Measurements from ENCODE around the gene KNOP1. TPM values are rescaled to one million over a fixed set of nuclear protein-coding genes. Genes with fewer than 3 reads are reported as not detected.
"Not testable (repeated sequence)": the region's sequence is repeated elsewhere in the genome, so short reads cannot be mapped to it uniquely, and the experiment has no call there.

KNOP1 gene
- total RNA-seq, 5 donors from 2014 or later (not counting 1 experiment from before 2014, with no cell fraction given): 8.2 to 20.4 (median 18.6) TPM

DNA sequence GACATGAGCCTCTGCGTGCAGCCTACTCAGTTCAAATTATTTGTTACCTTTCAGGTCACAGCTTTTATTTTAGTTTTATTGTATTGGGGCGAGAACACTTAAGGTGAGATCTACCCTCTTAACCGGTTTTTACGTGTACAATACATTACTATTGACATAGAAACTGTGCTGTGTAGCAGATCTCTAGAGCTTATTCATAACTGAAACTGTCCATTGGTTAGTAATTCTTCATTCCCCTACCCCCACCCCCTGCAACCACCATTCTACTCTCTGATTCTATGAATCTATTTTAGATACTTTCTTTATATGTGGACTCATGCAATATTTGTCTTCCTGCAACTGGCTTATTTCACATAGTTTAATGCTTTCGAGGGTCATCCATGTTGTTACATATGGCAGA lies 43.5 kb downstream of the KNOP1 start:
- 82% methylated on average over 2 of the region's 5 CpGs for WGBS (ENCODE audit: insufficient coverage)
- H3K9me3 ChIP-seq: no peaks in the 10 kb centered on the region
- Mint-ChIP-seq H3K4me1 (no peaks in the 10 kb centered on the region), H3K36me3 (peaks cover 54% of the 10 kb centered on the region), H3K9me3 (no peaks in the 10 kb centered on the region), H3K27ac (no peak overlapping the region), H3K4me3 (no peak overlapping the region), H3K27me3 (no peaks in the 10 kb centered on the region)
- H3K27ac ChIP-seq (ENCODE audit: low read length): no peak overlapping the region
- CTCF ChIA-PET: no interaction called here
- POLR2A ChIA-PET: no interaction called here
- no peaks in the 10 kb centered on the region for H3K27me3 ChIP-seq (replicated peaks in 1 of 2; ENCODE audit: control insufficient read depth in 2 of 2, extremely low read depth in 1 of 2, insufficient read depth in 2 of 2, low read length in 1 of 2)
- no peak overlapping the region for H3K4me3 ChIP-seq (ENCODE audit: control insufficient read depth in 1 of 2, extremely low read depth in 1 of 2, low read length in 1 of 2)
- DNase-seq: no peak
- H3K4me1 ChIP-seq (ENCODE audit: control insufficient read depth in 1 of 2, extremely low read depth in 1 of 2, insufficient read depth in 2 of 2, low read length in 2 of 2): no peaks in the 10 kb centered on the region
- no peak for ATAC-seq (replicated peaks in 1 of 4)
- H3K36me3 ChIP-seq (ENCODE audit: control insufficient read depth in 2 of 2, extremely low read depth in 1 of 2, insufficient read depth in 1 of 2, low read length in 1 of 2): peaks cover 6 to 23% of the 10 kb centered on the region in 2 donors

- no peaks in the 10 kb centered on the region for H3K9me3 Mint-ChIP-seq
- H3K27ac Mint-ChIP-seq: no peak overlapping the region
- no peak for ATAC-seq (replicated peaks in 1 of 4)
- Histone ChIP-seq H3K27ac (ENCODE audit: low read length) (no peak overlapping the region), H3K9me3 (no peaks in the 10 kb centered on the region), H3K4me3 (ENCODE audit: control insufficient read depth in 1 of 2, extremely low read depth in 1 of 2, low read length in 1 of 2) (no peak overlapping the region), H3K27me3 (replicated peaks in 1 of 2; ENCODE audit: control insufficient read depth in 2 of 2, extremely low read depth in 1 of 2, insufficient read depth in 2 of 2, low read length in 1 of 2) (no peaks in the 10 kb centered on the region), H3K36me3 (ENCODE audit: control insufficient read depth in 2 of 2, extremely low read depth in 1 of 2, insufficient read depth in 1 of 2, low read length in 1 of 2) (peaks cover 10 to 28% of the 10 kb centered on the region in 2 donors), H3K4me1 (ENCODE audit: control insufficient read depth in 1 of 2, extremely low read depth in 1 of 2, insufficient read depth in 2 of 2, low read length in 2 of 2) (no peaks in the 10 kb centered on the region)
- no peak for DNase-seq
- ChIA-PET POLR2A (no interaction called here), CTCF (no interaction called here)
- WGBS (ENCODE audit: insufficient coverage): 100% methylated on average over 2 of the region's 4 CpGs
- H3K36me3 Mint-ChIP-seq: peaks cover 63% of the 10 kb centered on the region
- H3K27me3 Mint-ChIP-seq: no peaks in the 10 kb centered on the region
- no peak overlapping the region for H3K4me3 Mint-ChIP-seq
- H3K4me1 Mint-ChIP-seq: no peaks in the 10 kb centered on the region
These were observed 45.6 kb downstream of the KNOP1 start for GRCh38 chr16:19672378-19672777.

DNA sequence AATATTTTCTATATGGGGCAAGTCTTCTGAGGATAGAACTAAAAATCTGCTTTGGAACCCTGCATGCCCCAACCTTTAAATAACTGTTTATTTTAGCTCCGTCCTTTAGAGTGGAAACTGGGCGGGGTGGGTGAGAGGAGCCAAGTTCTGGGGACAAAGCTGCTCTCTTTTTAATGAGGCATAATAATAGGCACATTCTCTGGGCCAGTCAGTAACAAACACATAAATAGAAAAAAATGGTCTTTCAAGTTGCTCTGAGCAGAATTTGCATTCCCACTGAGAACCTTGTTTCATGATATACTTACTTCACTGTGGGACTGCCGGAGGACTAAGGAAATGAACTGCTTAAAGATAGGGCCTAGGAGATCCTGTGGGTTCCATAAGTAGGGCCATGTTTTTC lies 51.5 kb downstream of the KNOP1 start:
- no CpG with 5 or more reads among the region's 3 CpGs for WGBS (ENCODE audit: insufficient coverage)
- ChIA-PET POLR2A (no interaction called here), CTCF (no interaction called here)
- Histone ChIP-seq H3K4me1 (ENCODE audit: control insufficient read depth in 1 of 2, extremely low read depth in 1 of 2, insufficient read depth in 2 of 2, low read length in 2 of 2) (no peaks in the 10 kb centered on the region), H3K27me3 (replicated peaks in 1 of 2; ENCODE audit: control insufficient read depth in 2 of 2, extremely low read depth in 1 of 2, insufficient read depth in 2 of 2, low read length in 1 of 2) (no peaks in the 10 kb centered on the region), H3K9me3 (no peaks in the 10 kb centered on the region), H3K36me3 (ENCODE audit: control insufficient read depth in 2 of 2, extremely low read depth in 1 of 2, insufficient read depth in 1 of 2, low read length in 1 of 2) (peaks cover 4 to 16% of the 10 kb centered on the region in 2 donors), H3K4me3 (ENCODE audit: control insufficient read depth in 1 of 2, extremely low read depth in 1 of 2, low read length in 1 of 2) (no peak overlapping the region), H3K27ac (ENCODE audit: low read length) (no peak overlapping the region)
- no peak overlapping the region for H3K27ac Mint-ChIP-seq
- DNase-seq (no peak), ATAC-seq (replicated peaks in 1 of 4) (no peak)
- H3K4me1 Mint-ChIP-seq: no peaks in the 10 kb centered on the region
- H3K36me3 Mint-ChIP-seq: peaks cover 58% of the 10 kb centered on the region
- no peak overlapping the region for H3K4me3 Mint-ChIP-seq
- H3K9me3 Mint-ChIP-seq: peaks cover 4 to 8% (median 7%) of the 10 kb centered on the region in 3 donors
- H3K27me3 Mint-ChIP-seq: no peaks in the 10 kb centered on the region

DNA sequence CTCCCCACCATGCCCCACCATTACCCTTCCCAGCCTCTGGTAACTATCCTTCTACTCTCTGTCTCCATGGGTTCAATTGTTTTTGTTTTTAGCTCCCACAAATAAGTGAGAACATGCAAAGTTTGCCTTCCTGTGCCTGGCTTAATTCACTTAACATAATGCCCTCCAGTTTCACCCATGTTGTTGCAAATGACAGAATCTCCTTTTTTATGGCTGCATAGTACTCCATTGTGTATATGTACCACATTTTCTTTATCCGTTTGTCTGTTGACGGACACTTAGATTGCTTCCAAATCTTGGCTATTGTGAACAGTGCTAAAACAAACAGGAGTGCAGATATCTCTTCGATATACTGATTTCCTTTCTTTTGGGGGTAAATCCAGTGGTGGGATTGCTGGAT lies 52.7 kb downstream of the KNOP1 start:
- H3K4me3 Mint-ChIP-seq; ATAC-seq (replicated peaks in 1 of 4); H3K9me3 ChIP-seq; H3K27me3 Mint-ChIP-seq; H3K4me1 Mint-ChIP-seq; POLR2A ChIA-PET; H3K27ac Mint-ChIP-seq; H3K27me3 ChIP-seq (replicated peaks in 1 of 2; ENCODE audit: control insufficient read depth in 2 of 2, extremely low read depth in 1 of 2, insufficient read depth in 2 of 2, low read length in 1 of 2); H3K4me1 ChIP-seq (ENCODE audit: control insufficient read depth in 1 of 2, extremely low read depth in 1 of 2, insufficient read depth in 2 of 2, low read length in 2 of 2); H3K4me3 ChIP-seq (ENCODE audit: control insufficient read depth in 1 of 2, extremely low read depth in 1 of 2, low read length in 1 of 2); H3K9me3 Mint-ChIP-seq; CTCF ChIA-PET; DNase-seq; H3K27ac ChIP-seq (ENCODE audit: low read length); H3K36me3 ChIP-seq (ENCODE audit: control insufficient read depth in 2 of 2, extremely low read depth in 1 of 2, insufficient read depth in 1 of 2, low read length in 1 of 2): not testable (repeated sequence)
- peaks cover 62% of the 10 kb centered on the region for H3K36me3 Mint-ChIP-seq
- no CpG with 5 or more reads among the region's 3 CpGs for whole genome bisulfite sequencing (ENCODE audit: insufficient coverage)

- H3K9me3 Mint-ChIP-seq: peaks cover 4 to 8% (median 7%) of the 10 kb centered on the region in 3 donors
- peaks cover 0 to 4% (median 0%) of the 10 kb centered on the region in 3 donors for H3K4me1 Mint-ChIP-seq
- Histone ChIP-seq H3K27me3 (replicated peaks in 1 of 2; ENCODE audit: control insufficient read depth in 2 of 2, extremely low read depth in 1 of 2, insufficient read depth in 2 of 2, low read length in 1 of 2) (no peaks in the 10 kb centered on the region), H3K9me3 (no peaks in the 10 kb centered on the region), H3K4me1 (ENCODE audit: control insufficient read depth in 1 of 2, extremely low read depth in 1 of 2, insufficient read depth in 2 of 2, low read length in 2 of 2) (no peaks in the 10 kb centered on the region), H3K4me3 (ENCODE audit: control insufficient read depth in 1 of 2, extremely low read depth in 1 of 2, low read length in 1 of 2) (no peak overlapping the region), H3K27ac (ENCODE audit: low read length) (no peak overlapping the region), H3K36me3 (ENCODE audit: control insufficient read depth in 2 of 2, extremely low read depth in 1 of 2, insufficient read depth in 1 of 2, low read length in 1 of 2) (peaks cover 1 to 4% of the 10 kb centered on the region in 2 donors)
- H3K27me3 Mint-ChIP-seq: no peaks in the 10 kb centered on the region
- ATAC-seq (replicated peaks in 1 of 4): no peak
- H3K27ac Mint-ChIP-seq: no peak overlapping the region
- H3K36me3 Mint-ChIP-seq: peaks cover 56% of the 10 kb centered on the region
- CTCF ChIA-PET: interaction anchor here (0.6 to 0.7 kb wide), 3 partner anchors 9 to 40 kb away, joined by 4 to 6 read pairs (median 5); no protein-coding TSS in a partner anchor
- WGBS (ENCODE audit: insufficient coverage): 98% methylated on average over 5 of the region's 6 CpGs
- no peak for DNase-seq
- POLR2A ChIA-PET: interaction anchor here (0.6 to 0.7 kb wide), 2 partner anchors 70 to 108 kb away, joined by 5 to 8 read pairs; no protein-coding TSS in a partner anchor
- H3K4me3 Mint-ChIP-seq: no peak overlapping the region
These were observed 53.9 kb downstream of the KNOP1 start for GRCh38 chr16:19664166-19664565.

DNA sequence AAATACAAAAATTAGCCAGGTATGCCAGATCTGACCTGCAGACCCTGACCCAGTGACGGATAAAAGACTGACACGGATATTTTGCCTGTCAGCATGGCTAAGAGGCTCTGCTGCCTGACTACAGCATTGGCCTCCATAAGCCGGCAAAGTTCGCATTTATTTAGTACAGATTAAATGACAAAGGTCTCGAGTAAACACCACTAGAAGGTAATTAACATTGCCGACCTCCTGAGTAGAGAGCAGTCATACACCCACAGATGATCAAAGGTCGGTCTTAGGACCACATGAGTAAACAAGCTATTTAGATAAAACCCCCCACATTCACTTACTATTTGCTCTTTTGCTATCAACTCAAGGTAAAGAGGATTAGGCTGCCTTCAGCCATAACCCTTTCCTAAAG lies 55.7 kb downstream of the KNOP1 start:
- H3K36me3 Mint-ChIP-seq: peaks cover 57% of the 10 kb centered on the region
- Histone ChIP-seq H3K4me3 (ENCODE audit: control insufficient read depth in 1 of 2, extremely low read depth in 1 of 2, low read length in 1 of 2) (no peak overlapping the region), H3K9me3 (no peaks in the 10 kb centered on the region), H3K27me3 (replicated peaks in 1 of 2; ENCODE audit: control insufficient read depth in 2 of 2, extremely low read depth in 1 of 2, insufficient read depth in 2 of 2, low read length in 1 of 2) (no peaks in the 10 kb centered on the region), H3K27ac (ENCODE audit: low read length) (no peak overlapping the region), H3K4me1 (ENCODE audit: control insufficient read depth in 1 of 2, extremely low read depth in 1 of 2, insufficient read depth in 2 of 2, low read length in 2 of 2) (no peaks in the 10 kb centered on the region), H3K36me3 (ENCODE audit: control insufficient read depth in 2 of 2, extremely low read depth in 1 of 2, insufficient read depth in 1 of 2, low read length in 1 of 2) (peaks cover 0 to 7% of the 10 kb centered on the region in 2 donors)
- no peak overlapping the region for H3K27ac Mint-ChIP-seq
- H3K4me3 Mint-ChIP-seq: no peak overlapping the region
- no peaks in the 10 kb centered on the region for H3K27me3 Mint-ChIP-seq
- 93% methylated on average over 3 of the region's 7 CpGs for WGBS (ENCODE audit: insufficient coverage)
- H3K4me1 Mint-ChIP-seq: peaks cover 0 to 4% (median 0%) of the 10 kb centered on the region in 3 donors
- POLR2A ChIA-PET: no interaction called here
- peaks cover 4 to 8% (median 7%) of the 10 kb centered on the region in 3 donors for H3K9me3 Mint-ChIP-seq
- no peak for ATAC-seq (replicated peaks in 1 of 4)
- CTCF ChIA-PET: no interaction called here
- DNase-seq: no peak

DNA sequence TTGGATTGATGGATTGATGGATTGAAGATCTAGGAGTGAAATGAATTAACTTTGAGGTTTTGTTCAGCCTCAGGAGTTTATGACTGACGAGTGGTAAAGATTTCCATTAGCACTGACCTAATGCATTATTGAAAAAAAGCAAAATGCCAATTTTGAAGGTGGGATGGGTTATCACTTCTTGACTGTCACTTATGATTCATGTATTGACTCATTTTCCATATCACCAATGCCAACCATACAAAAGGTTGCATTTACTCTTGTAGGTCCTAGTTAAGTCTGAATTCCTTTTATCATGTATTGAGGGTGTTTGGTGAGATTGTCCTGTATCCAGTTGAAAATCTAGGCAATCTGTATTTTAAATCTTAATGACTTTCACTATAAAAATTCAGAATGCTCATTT lies 57.6 kb downstream of the KNOP1 start:
- WGBS (ENCODE audit: insufficient coverage): no CpG with 5 or more reads among the region's 1 CpG
- Histone ChIP-seq H3K9me3 (no peaks in the 10 kb centered on the region), H3K4me3 (ENCODE audit: control insufficient read depth in 1 of 2, extremely low read depth in 1 of 2, low read length in 1 of 2) (no peak overlapping the region), H3K27me3 (replicated peaks in 1 of 2; ENCODE audit: control insufficient read depth in 2 of 2, extremely low read depth in 1 of 2, insufficient read depth in 2 of 2, low read length in 1 of 2) (no peaks in the 10 kb centered on the region), H3K36me3 (ENCODE audit: control insufficient read depth in 2 of 2, extremely low read depth in 1 of 2, insufficient read depth in 1 of 2, low read length in 1 of 2) (peaks cover 0 to 9% of the 10 kb centered on the region in 2 donors), H3K27ac (ENCODE audit: low read length) (no peak overlapping the region), H3K4me1 (ENCODE audit: control insufficient read depth in 1 of 2, extremely low read depth in 1 of 2, insufficient read depth in 2 of 2, low read length in 2 of 2) (no peaks in the 10 kb centered on the region)
- Mint-ChIP-seq H3K4me1 (peaks cover 0 to 4% (median 0%) of the 10 kb centered on the region in 3 donors), H3K27ac (no peak overlapping the region), H3K27me3 (no peaks in the 10 kb centered on the region), H3K9me3 (peaks cover 3 to 4% (median 4%) of the 10 kb centered on the region in 3 donors), H3K36me3 (peaks cover 64% of the 10 kb centered on the region), H3K4me3 (no peak overlapping the region)
- POLR2A ChIA-PET: no interaction called here
- no peak for ATAC-seq (replicated peaks in 1 of 4)
- no peak for DNase-seq
- CTCF ChIA-PET: no interaction called here
